Raji (cell line): ENCODE measurements around the gene PRDX2.
A peak's percentile ranks its signal among the peaks of the same experiment; 100 is the strongest.

Experiments used
- POLR2A ChIP-seq: IDR thresholded peaks from 2 replicates; pipeline ENCODE4 v1.6.1; 2011; ENCODE audit warnings: low read depth, low read length, control low read depth; ENCODE audit not compliant: insufficient read depth

PRDX2 gene

GRCh38 chr19:12788682-12789097 lies 12.9 kb downstream of the PRDX2 start:
- TF ChIP-seq POLR2A = peak; percentile 45

- no peak for TF ChIP-seq POLR2A
Observed at GRCh38 chr19:12788042-12788681, 13.4 kb downstream of the PRDX2 start.

GRCh38 chr19:12787458-12787857 lies 14.1 kb downstream of the PRDX2 start:
- no peak for TF ChIP-seq POLR2A

GRCh38 chr19:12786952-12787351 lies 14.6 kb downstream of the PRDX2 start:
- TF ChIP-seq POLR2A = 0 out of 2 replicates have a peak, but pooled peaks have one; percentile 3

- peak; percentile 24; the same call in 1 of the 2 replicates for TF ChIP-seq POLR2A
Observed at GRCh38 chr19:12786141-12786870, 15.3 kb downstream of the PRDX2 start.

- TF ChIP-seq POLR2A = no peak; the same call in 1 of the 2 replicates
Observed at GRCh38 chr19:12785431-12786031, 16.1 kb downstream of the PRDX2 start.

- peak; percentile 32 for TF ChIP-seq POLR2A
Observed at GRCh38 chr19:12784871-12785430, 16.6 kb downstream of the PRDX2 start.

GRCh38 chr19:12784394-12784870 lies 17.2 kb downstream of the PRDX2 start:
- peak; percentile 31 for TF ChIP-seq POLR2A

GRCh38 chr19:12783849-12784393 lies 17.7 kb downstream of the PRDX2 start:
- 0 out of 2 replicates have a peak, but pooled peaks have one; percentile 4 for TF ChIP-seq POLR2A

- TF ChIP-seq POLR2A = peak; percentile 22; the same call in 1 of the 2 replicates
Observed at GRCh38 chr19:12783291-12783848, 18.2 kb downstream of the PRDX2 start.

GRCh38 chr19:12782424-12783290 lies 18.9 kb downstream of the PRDX2 start:
- 0 out of 2 replicates have a peak, but pooled peaks have one; percentile 53 for TF ChIP-seq POLR2A

GRCh38 chr19:12782174-12782423 lies 19.5 kb downstream of the PRDX2 start:
- no peak for TF ChIP-seq POLR2A

- TF ChIP-seq POLR2A = 0 out of 2 replicates have a peak, but pooled peaks have one; percentile 25
Observed at GRCh38 chr19:12779162-12779993, 22.2 kb downstream of the PRDX2 start.

- no peak for TF ChIP-seq POLR2A
Observed at GRCh38 chr19:12778905-12779161, 22.8 kb downstream of the PRDX2 start.
